Body of pancreas (tissue), 4 donors: ENCODE data around the gene HEXIM1. TPM values are rescaled to one million over a fixed set of nuclear protein-coding genes. Genes with fewer than 3 reads are reported as not detected.

Experiments
- ATAC-seq: fragments of 150-250 bp; one replicate; pipeline ENCODE4 v1.9.1; 2016
- DNase-seq, 4 donors: peaks; one replicate each; pipeline ENCODE4 v3.0.0-alpha.2; 2019
- H3K27ac ChIP-seq, 4 donors: fragments of 200-600 bp; sonication (generic); 1 replicate in 3 of 4; 2 replicates in 1 of 4; pipeline versions ENCODE4 v1.5.1 to v1.6.1; 2016 to 2019; ENCODE audit warnings: mild to moderate bottlenecking in 1 of 4, mixed read lengths in 1 of 4, moderate library complexity in 1 of 4
- H3K27me3 ChIP-seq, 2 donors: fragments of 200-600 bp; sonication (generic); one replicate each; pipeline ENCODE4 v1.6.0; 2016; ENCODE audit warnings: mild to moderate bottlenecking in 1 of 2
- H3K36me3 ChIP-seq, 2 donors: fragments of 200-600 bp; sonication (generic); replicated peaks in 1 of 2; 2 replicates each; pipeline ENCODE4 v1.5.1; 2016; ENCODE audit warnings: low read depth in 2 of 2; ENCODE audit not compliant: insufficient read depth in 1 of 2
- H3K4me1 ChIP-seq: fragments of 200-600 bp; sonication (generic); one replicate; pipeline ENCODE4 v1.6.0; 2016
- H3K4me3 ChIP-seq, 2 donors: fragments of 200-600 bp; sonication (generic); 1 replicate in 1 of 2; 2 replicates in 1 of 2; pipeline ENCODE4 v1.5.1; 2016 to 2019
- H3K9me3 ChIP-seq, 3 donors: fragments of 200-600 bp; sonication (generic); 1 replicate in 2 of 3; 2 replicates in 1 of 3; pipeline ENCODE4 v1.5.1; 2016
- POLR2A ChIP-seq, 3 donors: fragments of 450-650 bp; IDR thresholded peaks; one replicate each; pipeline ENCODE4 v1.6.1; 2016; ENCODE audit warnings: antibody characterized with exemption in 3 of 3, mild to moderate bottlenecking in 2 of 3
- WGBS, 2 donors: methylation state at CpG; one replicate each; pipeline ENCODE4 v1.1.5; 2017; 5-methylcytosine and 5-hydroxymethylcytosine counted together
- intact Hi-C: fragments of 100-400 bp; cut with DNase I; formaldehyde crosslinking; loops from one replicate; pipeline ENCODE4 v1.15.1; 2023
- total RNA-seq, 2 donors: library from RNA; depleted of rRNA; stranded (reverse); fragments of >200 nt; gene quantifications; one replicate each; pipeline ENCODE4 v1.1.0, GENCODE V29; 2016
- TF ChIP-seq, protein P1 (sequence below), 7 experiments: fragments of 450-650 bp in 4 of 7; fragments of 200-600 bp in 3 of 7; sonication (generic) in 3 of 7; IDR thresholded peaks; one replicate each; pipeline ENCODE4 v1.5.1; 2016 to 2019; ENCODE audit warnings: antibody characterized with exemption in 7 of 7

HEXIM1 gene
- total RNA-seq, 2 donors from 2014 or later: 13.8 to 15.3 TPM

- 76 to 82% methylated on average over 15 to 17 of the region's 17 CpGs for WGBS, 2 donors
- ATAC-seq (no peak), DNase-seq (no peak)
- Histone ChIP-seq H3K9me3 (no peaks in the 10 kb centered on the region), H3K27ac (no peak overlapping the region), H3K4me1 (peaks cover 38% of the 10 kb centered on the region), H3K4me3 (no peak overlapping the region), H3K36me3 (no peaks in the 10 kb centered on the region), H3K27me3 (no peaks in the 10 kb centered on the region)
- intact Hi-C loops: no loop called here
- TF ChIP-seq, protein P1, sequence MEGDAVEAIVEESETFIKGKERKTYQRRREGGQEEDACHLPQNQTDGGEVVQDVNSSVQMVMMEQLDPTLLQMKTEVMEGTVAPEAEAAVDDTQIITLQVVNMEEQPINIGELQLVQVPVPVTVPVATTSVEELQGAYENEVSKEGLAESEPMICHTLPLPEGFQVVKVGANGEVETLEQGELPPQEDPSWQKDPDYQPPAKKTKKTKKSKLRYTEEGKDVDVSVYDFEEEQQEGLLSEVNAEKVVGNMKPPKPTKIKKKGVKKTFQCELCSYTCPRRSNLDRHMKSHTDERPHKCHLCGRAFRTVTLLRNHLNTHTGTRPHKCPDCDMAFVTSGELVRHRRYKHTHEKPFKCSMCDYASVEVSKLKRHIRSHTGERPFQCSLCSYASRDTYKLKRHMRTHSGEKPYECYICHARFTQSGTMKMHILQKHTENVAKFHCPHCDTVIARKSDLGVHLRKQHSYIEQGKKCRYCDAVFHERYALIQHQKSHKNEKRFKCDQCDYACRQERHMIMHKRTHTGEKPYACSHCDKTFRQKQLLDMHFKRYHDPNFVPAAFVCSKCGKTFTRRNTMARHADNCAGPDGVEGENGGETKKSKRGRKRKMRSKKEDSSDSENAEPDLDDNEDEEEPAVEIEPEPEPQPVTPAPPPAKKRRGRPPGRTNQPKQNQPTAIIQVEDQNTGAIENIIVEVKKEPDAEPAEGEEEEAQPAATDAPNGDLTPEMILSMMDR (IDR thresholded peaks at IDR 0.05): no peak
- no peak for TF ChIP-seq POLR2A (IDR thresholded peaks at IDR 0.05)
These were observed 17.3 kb upstream of the HEXIM1 start for GRCh38 chr17:45130681-45131615.

DNA sequence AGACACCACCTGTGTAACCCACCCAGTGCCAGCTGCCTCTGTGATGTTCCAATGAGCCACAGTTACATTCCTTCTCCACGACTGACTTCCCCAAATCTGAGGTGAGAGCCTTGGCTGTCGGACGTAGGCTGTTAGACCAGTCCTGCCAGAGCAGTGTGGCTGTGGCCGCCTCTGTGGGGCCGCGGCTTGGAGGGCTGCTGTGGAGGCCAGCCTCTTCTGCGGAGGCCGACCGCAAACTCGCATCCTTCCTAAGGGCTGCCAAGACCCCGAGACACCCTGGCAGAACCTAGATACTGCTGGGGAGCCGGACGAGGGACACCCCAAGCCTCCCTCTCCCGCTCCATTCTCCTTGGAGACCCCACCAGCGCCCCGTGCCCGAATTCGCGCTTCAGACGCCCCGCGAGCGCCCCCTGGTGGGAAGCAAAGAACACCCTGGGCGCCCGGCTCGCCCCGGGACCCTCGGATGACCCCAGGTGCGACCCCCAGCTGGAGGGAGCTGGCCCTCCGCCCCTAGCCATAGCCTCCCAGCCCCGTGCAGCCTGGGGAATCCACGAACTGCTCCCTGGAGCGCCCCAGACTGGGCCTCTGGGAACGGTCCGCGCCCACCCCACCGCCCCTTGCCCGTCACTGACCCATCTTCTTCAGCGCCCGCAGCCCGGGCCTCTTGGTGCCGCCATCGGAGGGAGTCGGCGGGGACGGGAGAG is 16.5 kb upstream of the HEXIM1 start:
- Histone ChIP-seq H3K4me1 (peaks cover 46% of the 10 kb centered on the region), H3K27ac (peak overlapping the region; percentile 90 to 97 (median 92)), H3K36me3 (no peaks in the 10 kb centered on the region), H3K4me3 (peak overlapping the region; percentile 38 to 63), H3K9me3 (no peaks in the 10 kb centered on the region), H3K27me3 (no peaks in the 10 kb centered on the region)
- peak; percentile 30 to 54 (median 43) for DNase-seq
- intact Hi-C loops: no loop called here
- TF ChIP-seq, protein P1 (IDR thresholded peaks at IDR 0.05): peak; percentile 49 to 76 (median 66)
- TF ChIP-seq POLR2A (IDR thresholded peaks at IDR 0.05): no peak
- peak; percentile 1 for ATAC-seq
- 0 to 9% methylated on average over 4 to 34 of the region's 46 CpGs for WGBS, 2 donors

GRCh38 chr17:45132320-45132571 is 16.0 kb upstream of the HEXIM1 start, which contains the start of gene PLCD3:
PLCD3 (minus strand) TSS chr17:45132515; CDS start chr17:45132410, 105 bp downstream.
- Histone ChIP-seq H3K27ac (peak within 1 kb of the TSS; percentile 90 to 97 (median 92)), H3K9me3 (no peaks in the 10 kb centered on the region), H3K4me3 (peak within 1 kb of the TSS; percentile 63 to 66), H3K36me3 (no peaks in the 10 kb centered on the region), H3K4me1 (peaks cover 51% of the 10 kb centered on the region), H3K27me3 (no peaks in the 10 kb centered on the region)
- DNase-seq (no peak), ATAC-seq (no peak)
- WGBS, 2 donors: 0 to 4% methylated on average over 10 to 34 of the region's 36 CpGs
- intact Hi-C loops: no loop called here
- TF ChIP-seq POLR2A (IDR thresholded peaks at IDR 0.05): no peak
- TF ChIP-seq, protein P1 (IDR thresholded peaks at IDR 0.05): no peak

DNA sequence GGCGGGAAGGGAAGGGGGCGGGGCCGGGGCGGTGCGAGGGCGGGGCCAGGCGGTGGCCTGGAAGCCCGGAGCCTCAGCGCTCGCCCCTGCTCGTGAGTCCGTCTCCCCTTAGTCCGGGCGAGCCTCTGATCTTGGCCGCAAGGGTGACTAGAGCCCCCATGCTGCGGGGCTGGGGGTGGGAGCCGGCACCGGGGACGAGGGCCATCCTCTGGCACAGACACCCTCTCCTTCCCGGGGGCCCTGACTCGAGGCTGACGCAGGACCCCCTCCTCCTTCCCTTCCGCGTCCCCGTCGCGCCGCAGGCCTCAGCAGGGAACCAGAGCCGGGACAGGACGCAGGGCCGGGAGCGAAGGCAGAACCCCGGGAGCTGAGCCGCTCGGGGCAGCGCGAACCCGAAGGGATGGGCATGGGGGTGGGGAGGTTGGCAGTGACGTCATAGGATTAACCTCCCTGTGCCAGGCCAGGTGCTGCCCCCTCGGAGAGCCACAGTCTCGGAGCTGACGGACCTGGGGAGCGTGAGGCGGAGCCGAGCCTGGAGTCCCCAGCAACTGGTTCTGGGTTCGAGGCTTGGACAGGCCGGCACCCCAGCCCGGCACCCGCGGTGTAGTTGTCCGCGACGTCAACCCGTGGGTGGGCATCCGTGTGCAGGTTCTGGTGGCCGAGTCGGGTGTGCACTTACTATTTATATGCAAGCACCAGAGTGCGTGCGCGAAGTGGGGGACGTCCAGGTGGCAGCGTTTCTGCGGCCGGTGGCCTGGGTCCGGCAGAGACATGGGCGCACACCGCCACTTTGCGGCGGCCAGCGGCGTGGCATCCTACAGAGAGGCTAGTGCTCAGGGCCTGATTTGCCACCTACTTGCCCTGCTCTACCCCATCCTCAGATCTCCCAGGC is 15.5 kb upstream of the HEXIM1 start:
- WGBS, 2 donors: 1% methylated on average over 27 to 54 of the region's 71 CpGs
- intact Hi-C loops: no loop called here
- Histone ChIP-seq H3K36me3 (no peaks in the 10 kb centered on the region), H3K9me3 (no peaks in the 10 kb centered on the region), H3K4me3 (peak overlapping the region; percentile 63 to 66), H3K27me3 (no peaks in the 10 kb centered on the region), H3K27ac (peak overlapping the region; percentile 90 to 97 (median 92)), H3K4me1 (peaks cover 51% of the 10 kb centered on the region)
- ATAC-seq: peak; percentile 68
- peak; percentile 82 to 87 (median 86) for DNase-seq
- peak; percentile 49 to 70 (median 69) for TF ChIP-seq POLR2A (IDR thresholded peaks at IDR 0.05)
- TF ChIP-seq, protein P1 (IDR thresholded peaks at IDR 0.05): peak; percentile 67 to 87 (median 76)
